SK-MEL-5 (cell line): ENCODE data around the gene PTPRO. TPM values are rescaled to one million over a fixed set of nuclear protein-coding genes. Genes with fewer than 3 reads are reported as not detected.

Source experiments
- DNase-seq: peaks from one replicate; pipeline ENCODE4 v3.0.0-alpha.2; 2016; ENCODE audit warnings: low read depth, low spot score
- in situ Hi-C: cut with HindIII; loops from 2 replicates; pipeline ENCODE4 v1.10.0; 2016; ENCODE audit warnings: low sequenced_read_pairs, high pct_unique_total_duplicates, low pct_unique_long_range_greater_than_20kb
- total RNA-seq: library from RNA; depleted of rRNA; stranded (reverse); fragments of >200 nt; shearing (Covaris generic); gene quantifications from 2 replicates; pipeline ENCODE4 v1.2.3, GENCODE V29; 2014

PTPRO gene
- total RNA-seq, 1 experiment from 2014 or later: 0.71 TPM

GRCh38 chr12:15534874-15535273, 212.6 kb downstream of the PTPRO start:
- no peak for DNase-seq
- in situ Hi-C loops: no loop called here

DNA sequence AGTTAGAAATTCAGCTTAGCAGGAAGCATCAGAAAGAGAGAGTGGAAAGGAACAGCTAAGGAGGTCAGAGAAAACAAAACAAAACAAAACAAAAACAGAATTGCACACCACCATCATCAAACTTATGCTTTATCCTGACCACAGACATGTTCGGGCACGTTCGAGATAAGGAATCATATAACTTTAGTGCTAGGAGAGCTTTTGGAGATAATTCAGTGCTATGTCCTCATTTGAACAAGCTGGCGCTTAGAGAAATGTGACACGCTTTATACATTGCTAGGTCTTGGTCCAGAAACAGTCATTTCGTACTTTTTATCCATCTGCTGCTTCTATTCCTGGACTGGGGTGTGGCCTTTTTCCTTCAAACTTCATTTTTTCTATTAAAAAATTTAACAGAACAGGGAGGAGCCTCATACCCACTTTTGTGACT, 213.1 kb downstream of the PTPRO start:
- in situ Hi-C loops: no loop called here
- DNase-seq: no peak

GRCh38 chr12:15536446-15536845, 214.1 kb downstream of the PTPRO start:
- in situ Hi-C loops: no loop called here
- DNase-seq: no peak

DNA sequence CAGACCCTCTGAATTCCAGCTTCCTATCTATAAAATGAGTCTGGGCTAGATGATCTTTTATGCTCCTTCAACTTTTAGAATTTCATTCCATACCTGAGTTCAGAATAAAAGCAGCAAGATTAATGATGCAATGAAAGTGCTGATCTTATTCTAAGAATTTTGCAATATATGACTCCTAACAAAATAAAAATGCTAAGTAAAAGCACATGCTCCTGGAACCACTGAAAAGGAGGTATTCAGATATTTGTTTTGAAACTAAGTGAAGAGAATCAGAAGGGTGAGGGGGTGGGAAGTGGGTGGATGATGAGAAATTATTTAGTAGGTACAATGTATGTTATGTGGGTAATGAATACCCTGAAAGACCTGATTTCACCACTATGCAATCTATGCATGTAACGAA, 216.6 kb downstream of the PTPRO start:
- in situ Hi-C loops: no loop called here
- DNase-seq: no peak

DNA sequence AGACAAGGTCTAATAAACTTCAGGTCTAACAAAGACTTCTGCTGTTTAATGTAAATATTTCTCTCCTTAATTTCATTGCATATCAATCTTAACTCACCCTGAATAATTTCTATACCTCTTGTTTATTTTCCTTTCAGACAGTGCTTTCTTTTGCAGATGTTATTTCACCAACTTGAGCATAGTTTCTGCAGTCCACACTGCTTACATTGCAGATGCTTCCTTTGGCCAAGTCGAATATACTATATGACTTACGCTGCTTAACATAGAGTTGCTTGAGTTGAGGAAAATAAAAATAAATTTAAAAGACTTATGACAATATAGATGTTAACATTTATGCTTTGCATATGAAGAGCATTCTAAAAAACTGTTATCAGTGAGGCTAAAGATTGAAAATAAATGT, 217.7 kb downstream of the PTPRO start:
- no peak for DNase-seq
- in situ Hi-C loops: no loop called here

DNA sequence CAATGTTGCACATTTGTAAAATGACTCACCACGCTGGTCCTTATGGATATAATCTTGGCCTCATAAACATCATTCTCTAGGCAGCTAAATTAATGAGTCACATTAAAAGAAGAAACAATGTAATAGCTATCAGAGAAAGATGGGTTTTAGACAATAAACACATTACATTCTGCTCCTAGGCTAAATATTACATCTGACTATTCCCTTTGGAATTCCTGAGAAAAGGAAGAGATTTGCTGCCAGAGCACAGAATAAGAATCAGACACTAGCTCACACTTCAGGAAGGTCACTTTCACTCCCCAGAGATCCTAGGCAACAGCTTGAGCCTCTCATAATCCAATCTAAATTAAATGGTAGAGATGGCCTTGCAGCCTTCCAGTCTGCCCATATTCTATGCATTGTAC, 218.2 kb downstream of the PTPRO start:
- DNase-seq: no peak
- in situ Hi-C loops: no loop called here

DNA sequence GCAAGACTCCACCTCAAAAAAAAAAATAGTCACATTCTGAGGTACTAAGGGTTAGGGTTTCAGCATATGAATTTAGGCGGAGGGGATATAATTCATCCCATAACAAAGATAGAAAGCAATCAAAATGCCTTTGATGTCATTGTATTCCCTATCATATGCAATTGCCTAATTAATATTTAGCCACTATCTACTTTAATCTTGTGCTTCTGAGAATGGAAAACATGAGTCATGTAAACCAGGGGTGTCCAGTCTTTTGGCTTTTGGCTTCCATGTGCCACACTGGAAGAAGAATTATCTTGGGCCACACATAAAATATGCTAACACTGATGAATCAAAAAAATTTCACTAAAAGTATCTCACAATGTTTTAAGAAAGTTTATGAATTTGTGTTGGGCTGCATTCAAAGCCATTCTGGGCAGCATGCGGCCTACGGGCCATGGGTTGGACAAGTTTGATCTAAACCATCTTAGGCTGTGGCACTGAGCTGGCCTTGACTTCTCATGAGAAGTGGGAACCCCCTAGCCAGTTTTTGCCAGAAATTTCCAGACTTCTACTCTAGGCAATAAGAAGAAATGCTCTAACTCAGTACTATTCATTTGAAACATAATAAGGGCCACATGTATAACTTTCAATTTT, 219.8 kb downstream of the PTPRO start:
- DNase-seq: no peak
- in situ Hi-C loops: no loop called here

GRCh38 chr12:15543347-15543746, 221.0 kb downstream of the PTPRO start:
- in situ Hi-C loops: no loop called here
- no peak for DNase-seq

GRCh38 chr12:15544589-15544988, 222.3 kb downstream of the PTPRO start:
- DNase-seq: no peak
- in situ Hi-C loops: no loop called here

GRCh38 chr12:15545334-15545733, 223.0 kb downstream of the PTPRO start:
- in situ Hi-C loops: no loop called here
- DNase-seq: no peak

GRCh38 chr12:15546102-15546701, 223.9 kb downstream of the PTPRO start:
- no peak for DNase-seq
- in situ Hi-C loops: no loop called here

DNA sequence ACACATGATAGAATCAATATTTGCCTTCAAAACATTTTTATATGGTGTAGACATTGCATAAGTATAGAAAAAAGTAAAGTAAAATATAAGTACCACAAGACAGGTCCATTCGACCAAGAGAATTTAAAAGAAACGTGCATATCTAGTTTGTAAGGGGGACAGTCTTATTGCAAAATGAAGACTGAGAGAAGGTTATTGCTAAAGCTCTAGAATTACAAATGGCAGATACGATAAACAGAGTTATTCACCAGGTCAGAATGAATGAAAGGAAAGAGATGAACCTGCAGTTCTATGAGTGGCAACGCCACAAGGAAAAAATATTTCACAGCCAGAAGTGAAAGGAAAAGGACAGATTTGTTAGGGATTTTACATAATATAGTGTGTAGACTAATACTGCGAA, 224.8 kb downstream of the PTPRO start:
- in situ Hi-C loops: no loop called here
- DNase-seq: no peak

DNA sequence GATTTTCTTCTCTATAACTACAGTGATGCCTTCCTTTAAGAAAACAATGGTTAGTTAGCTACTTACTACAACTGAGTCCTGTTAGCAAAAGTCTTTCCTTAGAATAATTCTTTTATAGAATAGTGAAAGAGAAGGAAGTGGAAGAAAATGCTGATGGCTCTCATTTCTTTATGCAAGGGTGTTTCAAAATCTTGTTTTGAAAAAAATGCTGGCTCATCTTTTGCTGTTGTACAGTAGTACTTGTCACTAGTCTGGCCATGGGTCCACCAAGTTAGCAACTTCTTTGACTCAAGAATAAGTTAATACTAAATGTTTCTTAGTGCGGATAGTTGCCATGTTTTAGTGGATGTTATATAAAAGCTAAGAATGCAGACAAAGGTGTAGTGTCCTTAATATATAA, 225.4 kb downstream of the PTPRO start:
- in situ Hi-C loops: no loop called here
- DNase-seq: no peak

GRCh38 chr12:15550793-15551192, 228.5 kb downstream of the PTPRO start:
- in situ Hi-C loops: no loop called here
- no peak for DNase-seq

DNA sequence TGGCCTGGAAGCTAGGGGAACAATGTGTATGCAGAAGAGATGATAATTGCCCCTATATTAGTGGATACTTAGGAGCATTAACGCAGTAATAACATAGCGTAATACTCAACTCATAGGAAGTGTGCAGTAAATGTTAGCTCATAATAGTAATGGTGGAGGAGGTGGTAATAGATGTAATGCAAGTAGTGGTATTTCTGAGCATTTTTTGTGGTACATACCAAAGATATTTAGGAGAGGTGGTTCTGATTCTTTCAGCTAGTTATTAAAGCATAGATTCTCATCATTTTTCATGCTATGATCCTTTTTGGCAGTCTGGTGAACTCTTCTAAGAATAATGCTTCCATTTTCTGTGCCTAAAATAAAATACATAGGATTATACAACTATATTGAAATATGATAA, 233.1 kb downstream of the PTPRO start:
- no peak for DNase-seq
- in situ Hi-C loops: no loop called here

- in situ Hi-C loops: no loop called here
Measured at GRCh38 chr12:15556411-15557102, 234.2 kb downstream of the PTPRO start.

DNA sequence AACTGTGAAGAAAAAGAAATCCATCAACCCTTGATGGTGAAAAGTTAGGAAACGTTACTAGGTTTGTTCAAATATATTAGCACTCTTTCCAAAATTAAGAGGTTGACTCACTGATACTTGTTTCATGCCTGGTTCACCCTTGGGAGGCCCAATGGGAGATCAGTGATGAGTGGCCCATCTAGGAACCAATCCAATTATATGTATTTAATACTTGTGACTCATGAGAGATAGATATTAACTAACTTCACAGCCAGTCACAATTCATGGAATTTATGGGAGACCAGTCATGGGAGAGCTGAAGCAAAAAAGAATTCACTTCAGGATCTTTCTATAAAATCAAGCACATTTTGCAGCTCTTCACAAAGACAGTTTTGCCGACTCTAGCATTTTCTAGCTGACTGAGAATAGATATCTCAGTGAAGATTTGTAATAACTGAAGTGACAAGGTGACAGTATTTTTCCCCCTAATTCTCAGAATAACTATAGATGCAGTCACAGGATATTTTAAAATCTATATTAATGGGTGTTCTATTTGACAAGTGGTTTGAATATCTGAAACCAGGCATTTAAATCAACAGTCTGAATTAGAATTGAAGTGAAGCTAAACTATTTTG, 236.7 kb downstream of the PTPRO start:
- in situ Hi-C loops: no loop called here
- no peak for DNase-seq

More at GRCh38 chr12:15556411-15557102, 234.2 kb downstream of the PTPRO start:
- no peak for DNase-seq

DNA sequence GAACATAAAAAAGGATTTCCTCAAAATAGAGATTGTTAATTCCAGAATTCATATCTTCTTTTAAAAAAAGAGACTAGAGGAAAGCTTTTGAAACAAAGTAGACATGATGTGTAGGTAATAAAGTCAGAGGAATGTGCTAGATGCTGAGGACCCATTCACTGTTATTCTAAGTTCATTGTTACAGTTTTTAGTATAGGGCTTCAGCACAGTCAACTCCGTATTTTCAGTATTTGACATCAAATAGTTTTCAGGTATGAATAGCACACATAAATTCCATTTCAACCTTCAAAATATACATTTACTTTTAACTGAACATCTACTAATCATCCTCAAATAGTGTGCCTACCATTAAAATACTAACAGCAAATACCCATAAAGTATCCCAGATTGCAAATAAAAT, 239.1 kb downstream of the PTPRO start:
- no peak for DNase-seq
- in situ Hi-C loops: no loop called here

DNA sequence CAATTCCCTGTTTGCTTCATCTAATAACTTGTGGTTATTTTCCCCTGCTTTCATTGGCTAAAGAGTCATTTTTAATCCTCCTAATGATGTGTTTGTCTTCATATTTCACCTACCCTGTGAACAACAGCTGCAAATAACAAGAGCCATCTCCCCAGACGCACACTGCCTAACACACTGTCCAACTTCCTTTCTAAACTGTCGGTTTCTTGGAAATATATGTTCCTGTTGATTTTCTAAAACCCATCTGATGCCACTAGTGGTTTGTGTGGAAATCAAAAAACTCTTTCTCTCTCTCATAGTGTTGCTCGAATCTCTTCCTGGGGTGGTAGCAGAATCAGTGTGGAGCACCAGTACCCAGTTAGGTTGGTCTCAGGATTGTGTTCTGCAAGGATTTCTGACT, 240.0 kb downstream of the PTPRO start:
- no peak for DNase-seq
- in situ Hi-C loops: no loop called here
